Metanephros (tissue), 2 donors: ENCODE measurements around the gene IL1RN. TPM values are rescaled to one million over a fixed set of nuclear protein-coding genes. Genes with fewer than 3 reads are reported as not detected.

ENCODE experiments used
- small RNA-seq: library from RNA; depleted of rRNA; stranded (forward); fragments of <200 nt; gene quantifications from one replicate; pipeline ENCODE3, GENCODE V24; 2014; ENCODE audit warnings: low replicate concordance
- total RNA-seq: library from RNA; depleted of rRNA; stranded (reverse); fragments of >200 nt; gene quantifications from one replicate; pipeline ENCODE4 v1.2.3, GENCODE V29; 2014

The IL1RN gene, protein sequence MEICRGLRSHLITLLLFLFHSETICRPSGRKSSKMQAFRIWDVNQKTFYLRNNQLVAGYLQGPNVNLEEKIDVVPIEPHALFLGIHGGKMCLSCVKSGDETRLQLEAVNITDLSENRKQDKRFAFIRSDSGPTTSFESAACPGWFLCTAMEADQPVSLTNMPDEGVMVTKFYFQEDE
- 6.0 TPM for total RNA-seq

DNA sequence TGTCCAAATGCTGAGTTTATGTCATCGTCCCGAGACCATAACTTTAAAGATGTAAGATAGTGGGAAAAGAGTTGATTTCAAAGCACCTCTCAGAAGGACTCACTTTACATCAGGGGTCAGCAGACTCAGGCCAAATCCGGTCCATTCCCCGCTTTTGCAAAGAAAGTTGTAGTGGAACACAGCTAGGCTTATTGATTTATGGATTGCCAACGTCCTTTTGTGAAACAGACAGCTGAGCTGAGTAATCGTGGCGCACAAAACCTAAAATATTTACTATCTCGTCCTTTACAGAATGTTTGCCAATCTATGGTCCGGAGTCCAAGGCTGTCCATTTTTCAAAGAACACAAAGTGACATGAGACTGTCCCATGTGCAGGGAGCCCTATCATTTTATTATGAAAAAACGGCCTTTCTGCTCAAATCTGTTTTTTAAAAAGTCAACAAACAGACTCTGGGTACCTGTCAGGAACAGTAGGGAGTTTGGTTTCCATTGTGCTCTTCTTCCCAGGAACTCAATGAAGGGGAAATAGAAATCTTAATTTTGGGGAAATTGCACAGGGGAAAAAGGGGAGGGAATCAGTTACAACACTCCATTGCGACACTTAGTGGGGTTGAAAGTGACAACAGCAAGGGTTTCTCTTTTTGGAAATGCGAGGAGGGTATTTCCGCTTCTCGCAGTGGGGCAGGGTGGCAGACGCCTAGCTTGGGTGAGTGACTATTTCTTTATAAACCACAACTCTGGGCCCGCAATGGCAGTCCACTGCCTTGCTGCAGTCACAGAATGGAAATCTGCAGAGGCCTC lies at the start of gene IL1RN:
Gene IL1RN (plus strand): TSS at position 754 of the 801 bp plus-strand sequence. CDS start 27 bp downstream, at position 781.

DNA sequence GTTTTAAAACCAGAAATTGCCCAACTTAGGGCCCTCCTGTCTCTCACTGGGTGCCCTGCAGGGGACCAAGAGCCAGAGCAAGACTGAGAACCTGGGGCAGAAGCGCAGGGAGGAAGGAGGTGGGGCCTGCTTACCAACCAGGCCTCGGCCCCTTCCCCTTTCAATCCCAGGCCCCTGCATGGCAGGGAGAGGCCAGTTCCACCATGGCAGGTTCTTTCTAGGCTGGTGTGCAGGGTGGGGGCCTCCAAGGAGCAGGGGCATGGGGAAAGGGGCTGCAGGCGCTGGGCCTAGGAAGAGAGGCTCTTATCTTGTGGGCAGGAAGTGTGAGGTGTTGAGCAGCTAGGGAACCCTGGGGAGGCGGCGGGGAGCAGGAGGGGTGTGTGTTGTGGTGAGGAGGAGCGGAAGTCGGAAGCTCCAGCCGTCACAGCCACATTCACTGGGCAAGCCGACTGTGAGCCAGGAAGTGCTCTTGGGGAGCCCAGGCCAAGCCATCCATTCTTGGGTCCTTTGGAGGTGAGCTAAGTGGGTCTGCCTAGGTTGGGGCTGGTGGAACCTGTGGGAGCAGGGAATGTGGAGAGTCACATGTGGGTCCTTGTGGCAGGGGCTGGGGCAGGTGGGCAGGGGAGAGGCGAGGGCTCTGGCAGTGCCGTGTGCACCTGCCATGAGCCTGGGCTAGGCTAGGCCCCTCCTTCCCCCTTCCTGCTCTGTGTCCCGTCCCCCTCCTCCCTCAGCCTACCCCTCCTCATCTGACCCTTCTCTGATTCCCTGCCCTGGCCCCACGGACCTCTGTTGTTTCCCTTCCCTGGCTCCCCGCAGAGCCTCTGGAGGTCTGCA lies 46.4 kb downstream of the IL1RN start, which contains the start of gene PSD4:
Gene PSD4 (plus strand): TSS at position 430 of the 834 bp plus-strand sequence. CDS start 8,486 bp downstream, outside the sequence.

Small RNA genes lying within 50 kb of the gene (small RNA-seq; reads per million reads assigned to genes)
- not detected for gene RNU6-1180P

Other genes with a start within 250 kb of the IL1RN start
- not detected for gene IL37, start 216.4 kb upstream of the IL1RN start, total RNA-seq
- gene IL36G, start 149.6 kb upstream of the IL1RN start, total RNA-seq = not detected
- not detected for gene IL36A, start 122.1 kb upstream of the IL1RN start, total RNA-seq
- not detected for gene IL36B, start 74.7 kb upstream of the IL1RN start, total RNA-seq
- not detected for gene IL36RN, start 68.4 kb upstream of the IL1RN start, total RNA-seq
- not detected for gene IL1F10, start 59.6 kb upstream of the IL1RN start, total RNA-seq
- gene PSD4, start 46.4 kb downstream of the IL1RN start, total RNA-seq = 18.4 TPM
- gene PAX8, start 151.3 kb downstream of the IL1RN start, total RNA-seq = 178 TPM